HL-60 (cell line): ENCODE results near the gene B3GALNT1.

Experiments
- CTCF ChIP-seq: IDR thresholded peaks from one replicate; pipeline ENCODE4 v1.5.1; 2011; ENCODE audit warnings: low read length, control low read depth, inconsistent platforms; ENCODE audit not compliant: insufficient read depth
- POLR2AphosphoS5 ChIP-seq: IDR thresholded peaks from 2 replicates; pipeline ENCODE4 v1.6.1; 2012; ENCODE audit warnings: low read depth

- TF ChIP-seq CTCF (no peak), POLR2AphosphoS5 (no peak)
Measured at GRCh38 chr3:161108840-161109239, 3.7 kb upstream of the B3GALNT1 start.
